ENCODE data around the gene LRRC39.

GRCh38 chr1:100206301-100206700 is 28.2 kb upstream of the LRRC39 start:
- TF ChIP-seq, protein P1, sequence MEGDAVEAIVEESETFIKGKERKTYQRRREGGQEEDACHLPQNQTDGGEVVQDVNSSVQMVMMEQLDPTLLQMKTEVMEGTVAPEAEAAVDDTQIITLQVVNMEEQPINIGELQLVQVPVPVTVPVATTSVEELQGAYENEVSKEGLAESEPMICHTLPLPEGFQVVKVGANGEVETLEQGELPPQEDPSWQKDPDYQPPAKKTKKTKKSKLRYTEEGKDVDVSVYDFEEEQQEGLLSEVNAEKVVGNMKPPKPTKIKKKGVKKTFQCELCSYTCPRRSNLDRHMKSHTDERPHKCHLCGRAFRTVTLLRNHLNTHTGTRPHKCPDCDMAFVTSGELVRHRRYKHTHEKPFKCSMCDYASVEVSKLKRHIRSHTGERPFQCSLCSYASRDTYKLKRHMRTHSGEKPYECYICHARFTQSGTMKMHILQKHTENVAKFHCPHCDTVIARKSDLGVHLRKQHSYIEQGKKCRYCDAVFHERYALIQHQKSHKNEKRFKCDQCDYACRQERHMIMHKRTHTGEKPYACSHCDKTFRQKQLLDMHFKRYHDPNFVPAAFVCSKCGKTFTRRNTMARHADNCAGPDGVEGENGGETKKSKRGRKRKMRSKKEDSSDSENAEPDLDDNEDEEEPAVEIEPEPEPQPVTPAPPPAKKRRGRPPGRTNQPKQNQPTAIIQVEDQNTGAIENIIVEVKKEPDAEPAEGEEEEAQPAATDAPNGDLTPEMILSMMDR (IDR thresholded peaks at IDR 0.05; ENCODE audit: insufficient read depth, low read depth, low read length): no peak
- TF ChIP-seq EZH2 (IDR thresholded peaks at IDR 0.05; ENCODE audit: insufficient read depth, low read length): no peak
